Measurements from ENCODE around the gene CELF2. TPM values are rescaled to one million over a fixed set of nuclear protein-coding genes. Genes with fewer than 3 reads are reported as not detected.

The CELF2 gene
- total RNA-seq, 4 donors from 2014 or later: 28.7 to 55.4 (median 35.0) TPM

DNA sequence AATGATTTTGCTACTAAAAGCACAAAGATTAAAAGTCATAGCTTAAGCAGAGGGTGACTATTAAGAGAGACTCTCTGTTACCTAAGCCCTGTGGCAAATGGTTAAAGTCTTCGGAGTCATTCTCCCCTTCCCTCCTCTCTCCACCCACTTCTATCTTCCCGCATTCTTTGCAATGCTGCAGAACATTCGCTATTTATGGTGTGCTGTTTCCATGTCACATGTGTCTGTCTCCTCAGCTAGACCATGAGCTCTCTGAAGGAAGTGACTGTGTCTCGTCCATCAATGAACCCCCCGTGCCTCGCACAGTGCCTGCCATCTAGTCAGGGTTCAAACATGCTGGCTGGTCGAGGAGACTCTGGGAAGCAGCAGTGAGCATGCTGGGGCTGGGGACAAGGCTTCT lies 321.3 kb downstream of the CELF2 start:
- TF ChIP-seq POLR2A (IDR thresholded peaks at IDR 0.05): no peak
- TF ChIP-seq, protein P1, sequence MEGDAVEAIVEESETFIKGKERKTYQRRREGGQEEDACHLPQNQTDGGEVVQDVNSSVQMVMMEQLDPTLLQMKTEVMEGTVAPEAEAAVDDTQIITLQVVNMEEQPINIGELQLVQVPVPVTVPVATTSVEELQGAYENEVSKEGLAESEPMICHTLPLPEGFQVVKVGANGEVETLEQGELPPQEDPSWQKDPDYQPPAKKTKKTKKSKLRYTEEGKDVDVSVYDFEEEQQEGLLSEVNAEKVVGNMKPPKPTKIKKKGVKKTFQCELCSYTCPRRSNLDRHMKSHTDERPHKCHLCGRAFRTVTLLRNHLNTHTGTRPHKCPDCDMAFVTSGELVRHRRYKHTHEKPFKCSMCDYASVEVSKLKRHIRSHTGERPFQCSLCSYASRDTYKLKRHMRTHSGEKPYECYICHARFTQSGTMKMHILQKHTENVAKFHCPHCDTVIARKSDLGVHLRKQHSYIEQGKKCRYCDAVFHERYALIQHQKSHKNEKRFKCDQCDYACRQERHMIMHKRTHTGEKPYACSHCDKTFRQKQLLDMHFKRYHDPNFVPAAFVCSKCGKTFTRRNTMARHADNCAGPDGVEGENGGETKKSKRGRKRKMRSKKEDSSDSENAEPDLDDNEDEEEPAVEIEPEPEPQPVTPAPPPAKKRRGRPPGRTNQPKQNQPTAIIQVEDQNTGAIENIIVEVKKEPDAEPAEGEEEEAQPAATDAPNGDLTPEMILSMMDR (IDR thresholded peaks at IDR 0.05): no peak
- no peak for DNase-seq
- Histone ChIP-seq H3K4me3 (replicated peaks in 1 of 3) (no peak overlapping the region), H3K36me3 (no peaks in the 10 kb centered on the region), H3K27me3 (no peaks in the 10 kb centered on the region), H3K9me3 (no peaks in the 10 kb centered on the region), H3K27ac (no peak overlapping the region), H3K4me1 (no peaks in the 10 kb centered on the region)
- intact Hi-C loops (cut with DNase I): no loop called here
- WGBS, 2 donors: 77 to 83% methylated on average over 7 of the region's 7 CpGs

GRCh38 chr10:11339660-11340059 lies 322.0 kb downstream of the CELF2 start:
- intact Hi-C loops (cut with DNase I): no loop called here
- no peak for DNase-seq
- Histone ChIP-seq H3K27ac (no peak overlapping the region), H3K4me3 (replicated peaks in 1 of 3) (no peak overlapping the region), H3K9me3 (no peaks in the 10 kb centered on the region), H3K36me3 (no peaks in the 10 kb centered on the region), H3K27me3 (no peaks in the 10 kb centered on the region), H3K4me1 (no peaks in the 10 kb centered on the region)
- WGBS, 2 donors: 86 to 88% methylated on average over 17 to 18 of the region's 18 CpGs
- no peak for TF ChIP-seq POLR2A (IDR thresholded peaks at IDR 0.05)
- TF ChIP-seq, protein P1 (IDR thresholded peaks at IDR 0.05): no peak

DNA sequence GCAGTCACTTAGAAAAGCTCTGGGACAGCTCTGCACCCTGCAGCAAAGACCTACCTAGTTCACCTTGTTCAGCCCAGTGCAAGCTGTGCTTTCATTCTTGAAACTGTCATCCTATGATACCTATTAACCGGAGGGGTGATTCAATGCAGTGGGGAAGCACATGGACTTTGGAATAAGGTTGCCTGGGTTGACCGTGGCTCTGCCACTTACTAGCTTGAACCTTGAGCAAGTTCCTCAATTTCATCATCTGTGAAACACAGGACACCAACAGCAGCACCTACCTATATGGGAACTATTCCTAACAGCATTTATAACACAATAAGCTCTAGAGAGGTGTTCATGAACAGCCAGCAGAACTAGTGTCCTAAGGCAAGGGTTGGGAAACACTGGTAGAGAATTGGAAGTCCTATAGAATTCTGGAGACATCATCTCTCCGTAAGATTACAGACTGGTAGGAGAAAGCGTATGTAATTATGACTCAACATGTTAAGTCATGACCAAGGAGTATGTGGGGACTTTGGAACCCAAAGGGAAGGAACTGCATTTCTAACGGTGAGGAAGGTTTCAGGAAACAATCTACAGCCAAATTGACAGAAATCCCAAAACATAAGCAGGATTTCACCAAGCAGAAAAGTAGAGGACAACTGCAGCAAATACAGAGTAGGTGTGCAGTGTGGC lies 323.8 kb downstream of the CELF2 start:
- 81 to 89% methylated on average over 5 of the region's 5 CpGs for WGBS, 2 donors
- peaks cover 0 to 5% of the 10 kb centered on the region in 2 donors for H3K4me1 ChIP-seq

DNA sequence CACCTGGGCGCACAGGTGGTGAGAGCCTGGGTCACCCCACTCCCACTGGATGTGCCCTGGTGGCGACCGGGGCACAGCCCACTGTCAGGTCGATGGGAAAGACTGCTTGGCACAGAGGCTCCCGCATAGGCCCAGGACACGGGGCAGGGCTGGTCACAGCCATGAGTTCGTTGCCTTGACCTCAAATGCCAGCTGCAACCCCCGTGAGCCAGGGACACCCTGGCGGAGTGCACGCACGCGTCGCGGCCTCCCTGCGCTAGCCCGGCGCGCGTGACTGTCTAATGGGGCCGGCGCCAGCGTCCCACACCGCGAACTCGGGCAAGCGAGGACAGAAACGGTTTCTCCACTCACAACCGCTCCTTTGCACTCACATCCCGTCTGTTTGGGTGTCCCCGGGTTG lies 326.4 kb downstream of the CELF2 start:
- TF ChIP-seq, protein P1 (IDR thresholded peaks at IDR 0.05): no peak
- TF ChIP-seq POLR2A (IDR thresholded peaks at IDR 0.05): no peak
- intact Hi-C loops (cut with DNase I): no loop called here
- Histone ChIP-seq H3K4me1 (peaks cover 0 to 5% of the 10 kb centered on the region in 2 donors), H3K27ac (no peak overlapping the region), H3K27me3 (no peaks in the 10 kb centered on the region), H3K9me3 (no peaks in the 10 kb centered on the region), H3K4me3 (replicated peaks in 1 of 3) (no peak overlapping the region), H3K36me3 (no peaks in the 10 kb centered on the region)
- no peak for DNase-seq
- 94 to 96% methylated on average over 23 to 24 of the region's 30 CpGs for WGBS, 2 donors

More for the DNA sequence above, 323.8 kb downstream of the CELF2 start:
- no peaks in the 10 kb centered on the region for H3K36me3 ChIP-seq
- H3K27me3 ChIP-seq: no peaks in the 10 kb centered on the region
- H3K27ac ChIP-seq: no peak overlapping the region
- DNase-seq: no peak
- intact Hi-C loops (cut with DNase I): no loop called here
- no peak overlapping the region for H3K4me3 ChIP-seq (replicated peaks in 1 of 3)
- no peaks in the 10 kb centered on the region for H3K9me3 ChIP-seq
- TF ChIP-seq, protein P1 (IDR thresholded peaks at IDR 0.05): no peak
- TF ChIP-seq POLR2A (IDR thresholded peaks at IDR 0.05): no peak

GRCh38 chr10:11344550-11344949 lies 326.9 kb downstream of the CELF2 start:
- Histone ChIP-seq H3K36me3 (no peaks in the 10 kb centered on the region), H3K4me3 (replicated peaks in 1 of 3) (no peak overlapping the region), H3K27ac (no peak overlapping the region), H3K27me3 (no peaks in the 10 kb centered on the region), H3K4me1 (peaks cover 0 to 5% of the 10 kb centered on the region in 2 donors), H3K9me3 (no peaks in the 10 kb centered on the region)
- no peak for DNase-seq
- intact Hi-C loops (cut with DNase I): no loop called here
- WGBS, 2 donors: 92 to 93% methylated on average over 23 of the region's 28 CpGs
- TF ChIP-seq, protein P1 (IDR thresholded peaks at IDR 0.05): no peak
- no peak for TF ChIP-seq POLR2A (IDR thresholded peaks at IDR 0.05)

Data from thyroid gland (tissue), 4 donors.